ENCODE results near the gene PPP1CC. TPM values are rescaled to one million over a fixed set of nuclear protein-coding genes. Genes with fewer than 3 reads are reported as not detected.

The PPP1CC gene
- total RNA-seq, 6 experiments from 2014 or later = 32.8 to 51.7 (median 36.2) TPM

- WGBS (ENCODE audit: insufficient coverage, low coverage, low lambda C conversion rate, missing lambda C conversion rate) = 38% methylated on average over 1 of the region's 7 CpGs
- intact Hi-C loops (cut with DNase I) = no loop called here
- no peak overlapping the region for H3K4me3 ChIP-seq
- no peaks in the 10 kb centered on the region for H3K36me3 ChIP-seq
- H3K27ac ChIP-seq = no peak overlapping the region
- DNase-seq = no peak
- H3K9me3 ChIP-seq = no peaks in the 10 kb centered on the region
- TF ChIP-seq, protein P1, sequence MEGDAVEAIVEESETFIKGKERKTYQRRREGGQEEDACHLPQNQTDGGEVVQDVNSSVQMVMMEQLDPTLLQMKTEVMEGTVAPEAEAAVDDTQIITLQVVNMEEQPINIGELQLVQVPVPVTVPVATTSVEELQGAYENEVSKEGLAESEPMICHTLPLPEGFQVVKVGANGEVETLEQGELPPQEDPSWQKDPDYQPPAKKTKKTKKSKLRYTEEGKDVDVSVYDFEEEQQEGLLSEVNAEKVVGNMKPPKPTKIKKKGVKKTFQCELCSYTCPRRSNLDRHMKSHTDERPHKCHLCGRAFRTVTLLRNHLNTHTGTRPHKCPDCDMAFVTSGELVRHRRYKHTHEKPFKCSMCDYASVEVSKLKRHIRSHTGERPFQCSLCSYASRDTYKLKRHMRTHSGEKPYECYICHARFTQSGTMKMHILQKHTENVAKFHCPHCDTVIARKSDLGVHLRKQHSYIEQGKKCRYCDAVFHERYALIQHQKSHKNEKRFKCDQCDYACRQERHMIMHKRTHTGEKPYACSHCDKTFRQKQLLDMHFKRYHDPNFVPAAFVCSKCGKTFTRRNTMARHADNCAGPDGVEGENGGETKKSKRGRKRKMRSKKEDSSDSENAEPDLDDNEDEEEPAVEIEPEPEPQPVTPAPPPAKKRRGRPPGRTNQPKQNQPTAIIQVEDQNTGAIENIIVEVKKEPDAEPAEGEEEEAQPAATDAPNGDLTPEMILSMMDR (IDR thresholded peaks at IDR 0.05) = no peak
- TF ChIP-seq POLR2A (IDR thresholded peaks at IDR 0.05) = no peak
- no peaks in the 10 kb centered on the region for H3K27me3 ChIP-seq
- H3K4me1 ChIP-seq = no peaks in the 10 kb centered on the region
- ATAC-seq = no peak
Observed at GRCh38 chr12:110785240-110785639, 42.5 kb upstream of the PPP1CC start.

DNA sequence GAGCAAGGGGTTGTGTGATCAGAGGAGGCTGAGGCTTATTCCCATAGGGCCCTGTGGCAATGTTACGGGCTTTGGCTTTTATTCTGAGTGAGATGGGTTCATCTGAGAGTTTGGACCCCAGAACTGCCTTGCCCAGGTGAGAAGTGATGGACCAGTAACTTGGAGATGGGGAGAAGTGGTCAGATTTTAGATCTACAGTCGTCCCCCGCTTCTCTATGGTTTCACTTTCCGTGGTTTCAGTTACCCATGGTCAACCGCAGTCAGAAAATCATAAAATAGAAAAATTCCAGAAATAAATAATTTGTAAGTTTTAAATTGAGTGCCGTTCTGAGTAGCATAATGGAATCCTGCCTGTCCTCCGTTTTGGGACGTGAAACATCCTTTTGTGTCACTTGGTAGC, 40.2 kb upstream of the PPP1CC start:
- no peaks in the 10 kb centered on the region for H3K9me3 ChIP-seq
- no peaks in the 10 kb centered on the region for H3K4me1 ChIP-seq
- no peaks in the 10 kb centered on the region for H3K27me3 ChIP-seq
- H3K36me3 ChIP-seq = no peaks in the 10 kb centered on the region
- intact Hi-C loops (cut with DNase I) = no loop called here
- DNase-seq (no peak), ATAC-seq (no peak)
- 81% methylated on average over 8 of the region's 8 CpGs for WGBS (ENCODE audit: insufficient coverage, low coverage, low lambda C conversion rate, missing lambda C conversion rate)
- TF ChIP-seq POLR2A (IDR thresholded peaks at IDR 0.05) = no peak
- TF ChIP-seq, protein P1 (IDR thresholded peaks at IDR 0.05) = no peak
- no peak overlapping the region for H3K27ac ChIP-seq
- H3K4me3 ChIP-seq = no peak overlapping the region

- Histone ChIP-seq H3K27ac (no peak overlapping the region), H3K36me3 (no peaks in the 10 kb centered on the region), H3K9me3 (no peaks in the 10 kb centered on the region), H3K27me3 (no peaks in the 10 kb centered on the region), H3K4me1 (no peaks in the 10 kb centered on the region), H3K4me3 (no peak overlapping the region)
- DNase-seq = no peak
- ATAC-seq = no peak
- no peak for TF ChIP-seq POLR2A (IDR thresholded peaks at IDR 0.05)
- TF ChIP-seq, protein P1 (IDR thresholded peaks at IDR 0.05) = no peak
- intact Hi-C loops (cut with DNase I) = no loop called here
- WGBS (ENCODE audit: insufficient coverage, low coverage, low lambda C conversion rate, missing lambda C conversion rate) = 55% methylated on average over 3 of the region's 4 CpGs
Observed at GRCh38 chr12:110782094-110782493, 39.4 kb upstream of the PPP1CC start.

- Histone ChIP-seq H3K27ac (no peak overlapping the region), H3K4me1 (no peaks in the 10 kb centered on the region), H3K9me3 (no peaks in the 10 kb centered on the region), H3K36me3 (no peaks in the 10 kb centered on the region), H3K4me3 (no peak overlapping the region), H3K27me3 (no peaks in the 10 kb centered on the region)
- intact Hi-C loops (cut with DNase I) = no loop called here
- ATAC-seq (no peak), DNase-seq (no peak)
- 62% methylated on average over 4 of the region's 4 CpGs for WGBS (ENCODE audit: insufficient coverage, low coverage, low lambda C conversion rate, missing lambda C conversion rate)
- no peak for TF ChIP-seq POLR2A (IDR thresholded peaks at IDR 0.05)
- TF ChIP-seq, protein P1 (IDR thresholded peaks at IDR 0.05) = no peak
Observed at GRCh38 chr12:110780448-110780847, 37.8 kb upstream of the PPP1CC start.

Data from right lobe of liver (tissue), 6 donors.